Fibroblast of the aortic adventitia (primary cell): ENCODE measurements around the gene VMAC. TPM values are rescaled to one million over a fixed set of nuclear protein-coding genes. Genes with fewer than 3 reads are reported as not detected.

Experiments
- DNase-seq: peaks from one replicate; pipeline ENCODE4 v3.0.0-alpha.2; 2010; ENCODE audit warnings: low read depth
- H3K4me3 ChIP-seq: 2 replicates; pipeline ENCODE4 v1.5.1; 2011; ENCODE audit warnings: low read depth, mild to moderate bottlenecking, control low read depth, low read length, moderate library complexity
- CTCF ChIP-seq: IDR thresholded peaks from 2 replicates; pipeline ENCODE4 v1.5.1; 2011; ENCODE audit warnings: mild to moderate bottlenecking, low read length, control low read depth, inconsistent platforms; ENCODE audit not compliant: insufficient read depth
- total RNA-seq: library from RNA; depleted of rRNA; stranded (reverse); fragments of >200 nt; gene quantifications from 2 replicates; pipeline ENCODE4 v1.2.3, GENCODE V29; 2012; ENCODE audit warnings: low replicate concordance

Gene VMAC
- total RNA-seq, 1 donor: 5.6 TPM

- no peak for TF ChIP-seq CTCF
- H3K4me3 ChIP-seq: no peak overlapping the region
- DNase-seq: no peak
Observed at GRCh38 chr19:5894704-5895349, 9.8 kb upstream of the VMAC start.

GRCh38 chr19:5895409-5895808 is 9.3 kb upstream of the VMAC start:
- no peak for DNase-seq
- no peak for TF ChIP-seq CTCF
- H3K4me3 ChIP-seq: no peak overlapping the region

GRCh38 chr19:5895890-5896289 is 8.8 kb upstream of the VMAC start:
- DNase-seq: no peak
- TF ChIP-seq CTCF: no peak
- H3K4me3 ChIP-seq: no peak overlapping the region

- no peak for DNase-seq
- TF ChIP-seq CTCF: no peak
- no peak overlapping the region for H3K4me3 ChIP-seq
Observed at GRCh38 chr19:5896365-5897076, 8.2 kb upstream of the VMAC start.

- no peak for TF ChIP-seq CTCF
- no peak for DNase-seq
- H3K4me3 ChIP-seq: no peak overlapping the region
Observed at GRCh38 chr19:5897189-5897969, 7.3 kb upstream of the VMAC start.

- no peak for DNase-seq
- TF ChIP-seq CTCF: no peak
- H3K4me3 ChIP-seq: no peak overlapping the region
Observed at GRCh38 chr19:5899728-5900526, 4.7 kb upstream of the VMAC start.
